Hepatocyte (in vitro differentiated cells): ENCODE measurements around the gene ATG101. TPM values are rescaled to one million over a fixed set of nuclear protein-coding genes. Genes with fewer than 3 reads are reported as not detected.
A peak's percentile ranks its signal among the peaks of the same experiment; 100 is the strongest.

Experiments used
- DNase-seq: peaks from one replicate; pipeline ENCODE4 v3.0.0-alpha.2; 2016; ENCODE audit warnings: low spot score
- H2AFZ ChIP-seq: fragments of 200-600 bp; sonication (generic); 2 replicates; pipeline ENCODE4 v1.6.0; 2016; ENCODE audit warnings: antibody characterized with exemption, mild to moderate bottlenecking
- H3K27ac ChIP-seq: fragments of 200-600 bp; sonication (generic); 2 replicates; pipeline ENCODE4 v1.5.1; 2016; ENCODE audit warnings: mild to moderate bottlenecking
- H3K27me3 ChIP-seq: fragments of 200-600 bp; sonication (generic); 2 replicates; pipeline ENCODE4 v1.6.1; 2016
- H3K36me3 ChIP-seq: fragments of 200-600 bp; sonication (generic); replicated peaks from 2 replicates; pipeline ENCODE4 v1.5.1; 2016; ENCODE audit warnings: low read depth; ENCODE audit not compliant: insufficient read depth
- H3K4me1 ChIP-seq: fragments of 200-600 bp; sonication (generic); 2 replicates; pipeline ENCODE4 v1.5.1; 2016; ENCODE audit warnings: mild to moderate bottlenecking, moderate library complexity; ENCODE audit not compliant: insufficient read depth
- H3K4me2 ChIP-seq: fragments of 200-600 bp; sonication (generic); 2 replicates; pipeline ENCODE4 v1.6.0; 2016
- H3K4me3 ChIP-seq: fragments of 200-600 bp; sonication (generic); 2 replicates; pipeline ENCODE4 v1.5.1; 2016; ENCODE audit warnings: mild to moderate bottlenecking
- H3K79me2 ChIP-seq: fragments of 200-600 bp; sonication (generic); 2 replicates; pipeline ENCODE4 v1.6.0; 2017; ENCODE audit warnings: mild to moderate bottlenecking
- H3K9me2 ChIP-seq: fragments of 200-600 bp; sonication (generic); replicated peaks from 2 replicates; pipeline ENCODE4 v1.6.0; 2017; ENCODE audit warnings: mild to moderate bottlenecking; ENCODE audit not compliant: insufficient read depth
- H3K9me3 ChIP-seq: fragments of 200-600 bp; sonication (generic); 2 replicates; pipeline ENCODE4 v1.5.1; 2016; ENCODE audit warnings: low read depth, mild to moderate bottlenecking
- H4K20me1 ChIP-seq: fragments of 200-600 bp; sonication (generic); 2 replicates; pipeline ENCODE4 v1.6.0; 2016; ENCODE audit warnings: mild to moderate bottlenecking; ENCODE audit not compliant: insufficient read depth, poor library complexity, severe bottlenecking
- CTCF ChIP-seq: fragments of 200-600 bp; sonication (generic); IDR thresholded peaks from 2 replicates; pipeline ENCODE4 v1.5.1; 2016; ENCODE audit warnings: antibody characterized with exemption, mild to moderate bottlenecking; ENCODE audit not compliant: poor library complexity
- EZH2 ChIP-seq: fragments of 200-600 bp; sonication (generic); IDR thresholded peaks from 2 replicates; pipeline ENCODE4 v1.6.1; 2016; ENCODE audit warnings: antibody characterized with exemption, mild to moderate bottlenecking, borderline replicate concordance
- EZH2phosphoT487 ChIP-seq: fragments of 200-600 bp; sonication (generic); IDR thresholded peaks from one replicate; pipeline ENCODE4 v1.6.1; 2018; ENCODE audit warnings: antibody characterized with exemption, mild to moderate bottlenecking, low read depth, moderate library complexity; ENCODE audit not compliant: unreplicated experiment, severe bottlenecking
- WGBS: methylation state at CpG from one replicate; pipeline ENCODE4 v1.1.6; 2016; ENCODE audit warnings: low lambda C conversion rate; ENCODE audit errors: missing lambda C conversion rate; 5-methylcytosine and 5-hydroxymethylcytosine counted together
- polyA plus RNA-seq: library from polyadenylated mRNA; unstranded; fragments of >200 nt; fragmentation: Nextera tagmentation; extraction: Ambion mirVana; gene quantifications from 2 replicates; pipeline ENCODE4 v1.2.1, GENCODE V29; 2016
- total RNA-seq: library from RNA; depleted of rRNA; stranded (reverse); fragments of >200 nt; gene quantifications from 2 replicates; pipeline ENCODE4 v1.2.3, GENCODE V29; 2014

The ATG101 gene
- total and polyA plus RNA-seq, 2 experiments from 2014 or later = 57.7 to 61.6 TPM

- TF ChIP-seq EZH2phosphoT487 = no peak
- TF ChIP-seq CTCF = peak; percentile 99
- no peaks in the 10 kb centered on the region for H3K9me2 ChIP-seq
- no peak overlapping the region for H3K27ac ChIP-seq
- peak overlapping the region; percentile 41 for H2AFZ ChIP-seq
- H3K9me3 ChIP-seq = no peaks in the 10 kb centered on the region
- peaks cover 4% of the 10 kb centered on the region for H3K4me1 ChIP-seq
- WGBS = 2% methylated on average over 24 of the region's 70 CpGs
- peaks cover 8% of the 10 kb centered on the region for H3K27me3 ChIP-seq
- DNase-seq = peak; percentile 93
- no peaks in the 10 kb centered on the region for H3K79me2 ChIP-seq
- H4K20me1 ChIP-seq = no peaks in the 10 kb centered on the region
- H3K36me3 ChIP-seq = no peaks in the 10 kb centered on the region
- peak overlapping the region; percentile 45 for H3K4me3 ChIP-seq
- H3K4me2 ChIP-seq = peak overlapping the region; percentile 99
Measured at GRCh38 chr12:52023182-52023975, 46.4 kb upstream of the ATG101 start.

- Histone ChIP-seq H3K4me2 (peak overlapping the region; percentile 99), H3K4me3 (no peak overlapping the region), H3K4me1 (peaks cover 4% of the 10 kb centered on the region), H3K36me3 (no peaks in the 10 kb centered on the region), H3K27ac (no peak overlapping the region), H4K20me1 (no peaks in the 10 kb centered on the region), H3K79me2 (no peaks in the 10 kb centered on the region), H3K27me3 (peaks cover 8% of the 10 kb centered on the region), H3K9me2 (no peaks in the 10 kb centered on the region), H2AFZ (peak overlapping the region; percentile 41), H3K9me3 (no peaks in the 10 kb centered on the region)
- TF ChIP-seq EZH2 = no peak
- 37% methylated on average over 20 of the region's 20 CpGs for WGBS
- no peak for DNase-seq
Measured at GRCh38 chr12:52023976-52024688, 45.6 kb upstream of the ATG101 start.

- H2AFZ ChIP-seq = no peak overlapping the region
- no peaks in the 10 kb centered on the region for H3K36me3 ChIP-seq
- H3K9me3 ChIP-seq = no peaks in the 10 kb centered on the region
- H3K9me2 ChIP-seq = no peaks in the 10 kb centered on the region
- no peaks in the 10 kb centered on the region for H3K79me2 ChIP-seq
- no peak overlapping the region for H3K4me3 ChIP-seq
- no peak for TF ChIP-seq CTCF
- no peak for TF ChIP-seq EZH2
- TF ChIP-seq EZH2phosphoT487 = no peak
- 93% methylated on average over 15 of the region's 15 CpGs for WGBS
- H3K27ac ChIP-seq = no peak overlapping the region
- no peak overlapping the region for H3K4me2 ChIP-seq
- DNase-seq = no peak
- peaks cover 8% of the 10 kb centered on the region for H3K27me3 ChIP-seq
- no peaks in the 10 kb centered on the region for H4K20me1 ChIP-seq
- peaks cover 4% of the 10 kb centered on the region for H3K4me1 ChIP-seq
Measured at GRCh38 chr12:52024845-52025230, 44.9 kb upstream of the ATG101 start.

GRCh38 chr12:52026263-52026662 lies 43.5 kb upstream of the ATG101 start:
- 91% methylated on average over 5 of the region's 5 CpGs for WGBS
- H3K9me2 ChIP-seq = no peaks in the 10 kb centered on the region
- peaks cover 4% of the 10 kb centered on the region for H3K4me1 ChIP-seq
- TF ChIP-seq CTCF (no peak), EZH2phosphoT487 (no peak), EZH2 (no peak)
- H3K79me2 ChIP-seq = no peaks in the 10 kb centered on the region
- DNase-seq = no peak
- no peak overlapping the region for H2AFZ ChIP-seq
- H3K9me3 ChIP-seq = no peaks in the 10 kb centered on the region
- no peak overlapping the region for H3K4me3 ChIP-seq
- H3K27me3 ChIP-seq = peaks cover 8% of the 10 kb centered on the region
- H3K36me3 ChIP-seq = no peaks in the 10 kb centered on the region
- H3K27ac ChIP-seq = no peak overlapping the region
- peak overlapping the region; percentile 81 for H3K4me2 ChIP-seq
- no peaks in the 10 kb centered on the region for H4K20me1 ChIP-seq
